GM18511 (cell line): ENCODE data around the gene SPIN1.

ENCODE experiments used
- ATAC-seq: cut with Tn5 transposase; IDR thresholded peaks from one replicate; pipeline ENCODE4 v1.9.1; 2021; ENCODE audit warnings: mild to moderate bottlenecking, moderate library complexity; ENCODE audit not compliant: unreplicated experiment

The SPIN1 gene

DNA sequence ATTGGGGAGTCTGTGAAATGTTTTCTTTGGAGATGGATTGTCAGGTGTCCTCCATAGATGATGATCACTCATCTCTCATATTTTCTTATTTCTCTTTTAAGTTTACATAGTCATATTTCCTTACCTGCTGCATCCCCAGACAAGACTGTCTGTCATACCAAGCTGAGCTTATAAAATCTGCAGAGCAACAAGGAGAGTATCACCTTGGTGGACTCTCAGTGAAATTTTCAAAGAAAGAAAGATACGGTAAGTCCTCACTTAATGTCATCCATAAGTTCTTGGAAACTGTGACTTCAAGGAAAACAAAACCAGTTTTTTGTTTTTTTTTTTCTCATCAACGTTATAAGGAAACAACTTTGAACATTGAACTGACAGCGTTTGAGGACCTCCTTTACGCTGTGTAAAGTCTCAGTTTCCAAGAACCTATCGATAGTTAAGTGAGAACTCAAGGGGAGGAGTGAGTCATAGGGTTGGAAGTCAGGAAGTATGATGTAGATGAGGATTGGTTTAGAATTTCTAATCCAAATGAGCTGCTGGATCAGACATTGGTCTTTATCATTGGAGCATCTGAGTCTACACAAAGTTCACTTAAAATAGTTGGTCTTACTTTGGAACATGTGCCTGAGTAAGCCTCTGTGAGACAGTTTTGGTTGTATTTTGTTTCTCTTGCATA lies 45.5 kb downstream of the SPIN1 start:
- no peak for ATAC-seq

DNA sequence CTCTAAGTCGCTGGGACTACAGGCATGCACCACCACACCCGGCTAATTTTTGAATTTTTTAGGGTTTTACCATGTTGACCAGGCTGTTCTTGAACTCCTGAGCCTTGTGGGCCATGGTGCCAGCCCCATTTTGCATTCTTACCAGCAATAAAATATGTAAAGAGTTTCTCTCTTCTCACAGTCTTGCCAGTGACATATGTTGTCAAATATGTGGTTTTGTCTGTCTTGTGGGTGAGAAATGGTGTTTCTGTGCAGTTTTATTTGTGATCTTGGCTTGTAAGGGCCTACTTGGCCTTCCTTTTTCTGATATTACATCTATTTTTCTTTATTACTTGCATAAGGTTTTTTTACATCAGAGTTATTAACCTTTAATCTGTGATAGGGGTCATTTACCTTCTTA lies 47.1 kb downstream of the SPIN1 start:
- no peak for ATAC-seq

DNA sequence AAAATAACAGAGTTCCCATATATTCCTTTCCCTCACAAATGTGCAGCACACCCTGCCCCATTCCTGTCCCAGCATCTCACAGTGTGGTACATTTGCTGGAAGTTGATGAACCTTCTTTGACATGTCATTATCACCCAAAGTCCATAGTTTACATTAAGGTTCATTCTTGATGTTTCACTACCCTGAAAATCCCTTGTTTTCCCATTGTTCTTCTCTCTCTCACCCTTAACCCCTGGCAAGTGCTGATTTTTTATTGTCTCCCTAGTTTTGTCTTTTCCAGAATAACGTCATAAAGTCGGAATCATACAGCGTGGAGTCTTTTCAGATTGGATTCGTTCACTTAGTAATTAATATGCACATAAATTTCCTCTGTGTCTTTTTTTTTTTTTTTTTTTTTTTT lies 48.1 kb downstream of the SPIN1 start:
- no peak for ATAC-seq

- no peak for ATAC-seq
Measured at GRCh38 chr9:88437210-88438146, 49.2 kb downstream of the SPIN1 start.

- ATAC-seq, result no peak
Measured at GRCh38 chr9:88438811-88439210, 50.6 kb downstream of the SPIN1 start.

DNA sequence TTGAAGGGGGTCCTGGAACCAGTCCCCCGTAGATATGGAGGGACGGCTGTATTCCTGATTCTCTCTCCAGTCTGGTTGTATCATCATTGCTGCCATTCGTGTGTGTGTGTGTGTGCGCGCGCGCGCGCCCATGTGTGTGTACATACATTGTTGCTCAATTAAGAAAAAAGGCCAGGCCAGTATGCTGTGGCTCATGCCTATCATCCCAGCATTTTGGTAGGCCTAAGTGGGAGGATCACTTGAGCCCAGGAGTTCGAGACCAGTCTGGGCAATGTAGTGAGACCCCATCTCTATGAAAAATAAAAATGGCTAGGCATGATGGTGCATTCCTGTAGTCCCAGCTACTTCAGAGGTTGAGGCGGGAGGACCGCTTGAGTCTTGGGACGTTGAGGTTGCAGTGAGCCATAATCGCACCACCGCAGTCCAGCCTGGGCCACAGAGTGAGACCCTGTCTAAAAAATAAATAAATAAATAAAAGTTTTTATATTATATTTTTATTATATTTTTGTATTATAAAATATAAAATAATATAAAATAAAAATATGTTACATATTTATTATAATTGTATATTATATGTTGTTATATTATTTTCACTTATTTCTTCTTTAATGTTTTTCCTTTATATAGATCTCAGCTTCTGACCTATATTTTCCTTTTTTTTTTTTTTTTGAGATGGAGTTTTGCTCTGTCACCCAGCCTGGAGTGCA lies 53.2 kb downstream of the SPIN1 start:
- no peak for ATAC-seq

- ATAC-seq, result no peak
Measured at GRCh38 chr9:88443480-88444113, 55.4 kb downstream of the SPIN1 start.

GRCh38 chr9:88446728-88447127 lies 58.5 kb downstream of the SPIN1 start:
- no peak for ATAC-seq

DNA sequence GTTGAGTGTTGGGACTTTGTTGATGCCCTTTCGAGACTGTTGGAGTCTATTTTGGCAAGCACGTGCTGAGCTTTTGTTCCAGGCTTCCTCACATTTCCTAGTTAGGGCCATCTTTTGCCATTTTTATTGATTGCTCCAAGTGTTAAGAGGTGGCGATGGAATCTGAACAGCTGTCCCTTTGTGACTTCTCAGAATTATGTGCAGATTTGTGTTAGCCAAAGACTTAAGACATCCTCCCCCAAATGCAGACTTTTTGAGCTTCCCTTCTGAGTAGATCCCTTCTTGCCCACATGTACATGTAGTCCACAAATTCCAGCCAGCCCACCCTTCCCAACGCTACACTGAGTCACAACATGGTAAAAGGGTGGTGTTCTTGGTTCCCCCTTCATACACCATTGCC lies 59.2 kb downstream of the SPIN1 start:
- no peak for ATAC-seq

- no peak for ATAC-seq
Measured at GRCh38 chr9:88451160-88451559, 62.9 kb downstream of the SPIN1 start.

- no peak for ATAC-seq
Measured at GRCh38 chr9:88458716-88459465, 70.6 kb downstream of the SPIN1 start.

GRCh38 chr9:88460587-88461332 lies 72.5 kb downstream of the SPIN1 start:
- no peak for ATAC-seq

- ATAC-seq, result no peak
Measured at GRCh38 chr9:88462191-88462590, 73.9 kb downstream of the SPIN1 start.

DNA sequence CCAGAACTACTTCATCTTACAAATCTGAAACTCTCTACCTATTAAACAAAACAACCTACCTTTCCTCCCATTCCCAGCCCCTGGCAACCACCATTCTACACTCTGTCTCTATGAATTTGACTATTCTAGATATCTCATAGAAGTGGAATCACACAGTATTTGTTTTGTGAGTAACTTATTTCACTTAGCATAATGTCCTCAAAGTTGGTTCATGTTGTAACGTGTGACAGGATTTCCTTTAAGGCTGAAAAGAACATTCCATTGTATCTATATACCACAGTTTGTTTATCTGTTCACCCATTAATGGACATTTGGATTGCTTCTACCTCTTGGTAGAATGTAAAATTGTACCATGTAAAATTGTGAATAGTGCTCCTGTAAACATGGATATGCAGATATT lies 76.6 kb downstream of the SPIN1 start:
- ATAC-seq, result no peak

GRCh38 chr9:88468226-88468625 lies 80.0 kb downstream of the SPIN1 start:
- no peak for ATAC-seq

GRCh38 chr9:88476491-88477271 lies 88.4 kb downstream of the SPIN1 start:
- ATAC-seq, result peak; percentile 43

GRCh38 chr9:88477300-88477751 lies 89.1 kb downstream of the SPIN1 start:
- ATAC-seq, result peak; percentile 43

- ATAC-seq, result no peak
Measured at GRCh38 chr9:88478246-88478645, 90.0 kb downstream of the SPIN1 start.

DNA sequence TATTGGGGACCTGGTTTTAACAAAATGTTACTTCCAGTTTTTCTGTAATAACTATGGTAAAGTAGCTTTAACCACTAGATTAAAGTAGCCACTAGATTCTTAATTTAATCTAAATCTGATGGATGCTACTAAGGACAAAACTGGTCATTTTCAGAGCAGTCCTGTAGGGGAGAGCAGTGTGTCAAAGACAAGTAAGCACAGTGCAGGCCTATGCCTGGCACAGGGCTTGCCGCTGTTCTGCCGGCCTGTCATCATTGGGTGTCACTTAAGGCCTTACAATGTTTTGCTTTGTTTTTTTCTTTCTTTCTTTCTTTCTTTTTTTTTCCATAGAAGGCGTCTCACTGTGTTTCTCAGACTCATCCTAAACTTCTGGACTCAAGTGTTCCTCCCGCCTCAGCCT lies 93.7 kb downstream of the SPIN1 start:
- ATAC-seq, result no peak
